Ovary (tissue), 3 donors: ENCODE results near the gene SORCS2.

Experiments used
- EP300 ChIP-seq: sonication (generic); formaldehyde crosslinking; IDR thresholded peaks from one replicate; pipeline ENCODE4 v1.6.1; 2017; ENCODE audit warnings: antibody characterized with exemption
- POLR2A ChIP-seq: fragments of 450-650 bp; IDR thresholded peaks from one replicate; pipeline ENCODE4 v1.6.1; 2017; ENCODE audit warnings: antibody characterized with exemption, mild to moderate bottlenecking, moderate library complexity
- TF ChIP-seq, protein P1 (sequence below), 3 donors: fragments of 450-650 bp in 2 of 3; fragments of 200-600 bp in 1 of 3; IDR thresholded peaks; one replicate each; pipeline versions ENCODE4 v1.5.1 to v1.8.0; 2016 to 2022; ENCODE audit warnings: antibody characterized with exemption in 3 of 3, mild to moderate bottlenecking in 1 of 3
- donor health status: DM: no; HTN: no; CAD: no.

DNA sequence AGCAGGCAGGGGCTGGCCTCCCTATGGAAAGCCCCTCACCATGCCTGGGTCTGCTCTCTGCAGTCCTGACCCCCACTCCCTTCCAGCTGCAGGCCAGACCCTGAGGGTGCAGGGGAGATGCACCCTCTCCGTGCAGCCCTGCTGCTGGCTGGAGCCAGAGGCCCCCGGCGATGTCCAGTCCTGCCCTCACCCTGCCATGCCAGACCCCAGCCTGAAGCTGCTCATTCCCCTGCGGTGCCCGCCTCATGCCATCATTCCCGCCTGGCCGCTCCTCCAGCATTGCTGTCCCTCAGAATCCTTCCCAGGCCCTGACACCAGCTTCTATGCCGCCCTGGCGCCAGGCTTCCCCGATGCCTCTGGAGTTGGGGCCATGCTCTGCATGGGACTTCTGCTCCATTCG lies 72.4 kb downstream of the SORCS2 start:
- TF ChIP-seq POLR2A (no peak), EP300 (no peak)
- TF ChIP-seq, protein P1, sequence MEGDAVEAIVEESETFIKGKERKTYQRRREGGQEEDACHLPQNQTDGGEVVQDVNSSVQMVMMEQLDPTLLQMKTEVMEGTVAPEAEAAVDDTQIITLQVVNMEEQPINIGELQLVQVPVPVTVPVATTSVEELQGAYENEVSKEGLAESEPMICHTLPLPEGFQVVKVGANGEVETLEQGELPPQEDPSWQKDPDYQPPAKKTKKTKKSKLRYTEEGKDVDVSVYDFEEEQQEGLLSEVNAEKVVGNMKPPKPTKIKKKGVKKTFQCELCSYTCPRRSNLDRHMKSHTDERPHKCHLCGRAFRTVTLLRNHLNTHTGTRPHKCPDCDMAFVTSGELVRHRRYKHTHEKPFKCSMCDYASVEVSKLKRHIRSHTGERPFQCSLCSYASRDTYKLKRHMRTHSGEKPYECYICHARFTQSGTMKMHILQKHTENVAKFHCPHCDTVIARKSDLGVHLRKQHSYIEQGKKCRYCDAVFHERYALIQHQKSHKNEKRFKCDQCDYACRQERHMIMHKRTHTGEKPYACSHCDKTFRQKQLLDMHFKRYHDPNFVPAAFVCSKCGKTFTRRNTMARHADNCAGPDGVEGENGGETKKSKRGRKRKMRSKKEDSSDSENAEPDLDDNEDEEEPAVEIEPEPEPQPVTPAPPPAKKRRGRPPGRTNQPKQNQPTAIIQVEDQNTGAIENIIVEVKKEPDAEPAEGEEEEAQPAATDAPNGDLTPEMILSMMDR (IDR thresholded peaks at IDR 0.05): no peak
